ENCODE results near the gene CITED4. TPM values are rescaled to one million over a fixed set of nuclear protein-coding genes. Genes with fewer than 3 reads are reported as not detected.

The CITED4 gene
- total RNA-seq, 2 donors from 2014 or later, result 2.1 to 3.7 TPM

- Mint-ChIP-seq H3K9me3 (no peaks in the 10 kb centered on the region), H3K4me3 (no peak overlapping the region), H3K27me3 (no peaks in the 10 kb centered on the region), H3K27ac (no peak overlapping the region), H3K4me1 (no peaks in the 10 kb centered on the region), H3K36me3 (ENCODE audit: low read depth) (no peaks in the 10 kb centered on the region)
- no peak for ATAC-seq (replicated peaks)
These were observed 8.9 kb downstream of the CITED4 start for GRCh38 chr1:40853113-40853884.

DNA sequence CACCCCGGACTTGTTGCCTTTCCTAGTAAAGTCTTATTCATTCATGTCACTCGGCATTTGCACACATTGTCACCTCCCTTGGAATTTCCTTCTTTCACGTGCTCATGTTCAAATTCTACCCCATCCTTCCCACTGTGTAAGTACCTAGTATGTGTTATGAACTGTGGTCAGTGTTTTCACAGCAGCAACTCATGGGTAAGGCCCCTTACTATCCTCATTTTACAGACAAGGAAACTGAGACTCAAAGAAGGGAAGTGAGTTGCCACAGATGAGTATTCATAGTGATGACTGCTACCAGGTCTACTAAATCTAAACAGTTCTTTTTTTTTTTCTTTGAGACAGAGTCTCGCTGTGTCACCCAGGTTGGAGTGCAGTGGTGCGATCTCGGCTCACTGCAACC, 10.5 kb downstream of the CITED4 start:
- H3K27me3 Mint-ChIP-seq, result no peaks in the 10 kb centered on the region
- H3K36me3 Mint-ChIP-seq (ENCODE audit: low read depth), result no peaks in the 10 kb centered on the region
- peak; percentile 56 for ATAC-seq (replicated peaks)
- no peaks in the 10 kb centered on the region for H3K4me1 Mint-ChIP-seq
- H3K27ac Mint-ChIP-seq, result no peak overlapping the region
- no peaks in the 10 kb centered on the region for H3K9me3 Mint-ChIP-seq
- H3K4me3 Mint-ChIP-seq, result no peak overlapping the region

- no peaks in the 10 kb centered on the region for H3K4me1 Mint-ChIP-seq
- no peaks in the 10 kb centered on the region for H3K27me3 Mint-ChIP-seq
- H3K36me3 Mint-ChIP-seq (ENCODE audit: low read depth), result no peaks in the 10 kb centered on the region
- H3K9me3 Mint-ChIP-seq, result no peaks in the 10 kb centered on the region
- H3K4me3 Mint-ChIP-seq, result no peak overlapping the region
- peak overlapping the region; percentile 70 for H3K27ac Mint-ChIP-seq
- ATAC-seq (replicated peaks), result peak; percentile 84
These were observed 12.2 kb downstream of the CITED4 start for GRCh38 chr1:40849801-40850592.

- H3K9me3 Mint-ChIP-seq, result no peaks in the 10 kb centered on the region
- no peak overlapping the region for H3K4me3 Mint-ChIP-seq
- H3K4me1 Mint-ChIP-seq, result no peaks in the 10 kb centered on the region
- H3K27ac Mint-ChIP-seq, result no peak overlapping the region
- H3K27me3 Mint-ChIP-seq, result no peaks in the 10 kb centered on the region
- ATAC-seq (replicated peaks), result no peak
- H3K36me3 Mint-ChIP-seq (ENCODE audit: low read depth), result no peaks in the 10 kb centered on the region
These were observed 13.5 kb downstream of the CITED4 start for GRCh38 chr1:40848530-40849189.

DNA sequence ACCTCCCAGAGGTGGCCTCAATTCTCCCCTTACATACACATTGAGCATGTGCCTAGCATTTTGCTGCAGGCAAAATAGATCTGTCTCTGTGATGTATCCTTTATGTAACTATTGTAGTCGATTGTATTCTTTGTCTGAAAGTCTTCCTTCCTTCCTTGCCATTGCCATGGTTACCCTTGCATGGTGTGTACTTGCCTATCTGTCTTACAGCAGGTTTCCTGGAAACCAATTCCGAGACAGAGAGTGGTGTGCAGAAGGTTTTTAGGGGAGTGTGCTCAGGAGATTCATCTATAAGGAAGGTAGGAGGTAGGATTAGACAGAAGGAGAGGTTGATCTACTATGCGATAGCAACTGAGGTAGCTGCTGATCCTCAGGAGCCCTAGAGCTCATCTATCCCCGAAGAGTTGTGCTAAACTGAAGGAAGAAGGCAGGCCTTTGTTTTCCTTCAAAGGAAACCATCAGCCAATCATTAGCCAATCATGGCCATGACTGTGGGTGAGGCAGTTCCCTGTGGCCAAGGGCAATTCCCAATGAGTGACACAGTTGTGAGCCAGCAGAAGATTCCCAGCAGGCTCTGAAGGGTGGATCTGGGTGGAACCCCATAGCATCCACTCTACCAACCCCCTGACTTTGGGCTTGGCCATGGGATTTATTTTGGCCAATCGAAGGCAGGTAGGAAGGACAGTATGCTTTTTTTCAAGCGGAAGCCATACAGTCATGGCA, 15.0 kb downstream of the CITED4 start:
- H3K4me1 Mint-ChIP-seq, result no peaks in the 10 kb centered on the region
- no peak overlapping the region for H3K27ac Mint-ChIP-seq
- H3K4me3 Mint-ChIP-seq, result no peak overlapping the region
- H3K36me3 Mint-ChIP-seq (ENCODE audit: low read depth), result no peaks in the 10 kb centered on the region
- H3K9me3 Mint-ChIP-seq, result no peaks in the 10 kb centered on the region
- ATAC-seq (replicated peaks), result no peak
- H3K27me3 Mint-ChIP-seq, result no peaks in the 10 kb centered on the region

DNA sequence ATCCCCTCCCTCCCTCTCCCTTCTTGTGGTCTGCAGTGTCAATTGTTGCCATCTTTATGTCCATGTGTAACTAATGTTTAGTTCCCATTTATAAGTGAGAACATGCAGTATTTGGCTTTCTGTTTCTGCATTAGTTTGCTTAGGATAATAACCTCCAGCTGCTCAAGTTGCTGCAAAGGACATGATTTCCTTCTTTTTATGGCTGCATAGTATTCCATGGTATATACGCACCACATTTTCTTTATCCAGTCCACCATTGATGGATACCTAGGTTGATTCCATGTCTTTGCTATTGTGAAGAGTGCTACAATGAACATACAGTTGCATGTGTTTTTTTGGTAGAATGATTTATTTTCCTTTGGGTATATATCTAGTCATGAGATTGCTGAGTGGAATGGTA, 16.3 kb downstream of the CITED4 start:
- Mint-ChIP-seq H3K4me1 (no peaks in the 10 kb centered on the region), H3K4me3 (no peak overlapping the region), H3K27ac (no peak overlapping the region), H3K36me3 (ENCODE audit: low read depth) (no peaks in the 10 kb centered on the region), H3K9me3 (no peaks in the 10 kb centered on the region), H3K27me3 (no peaks in the 10 kb centered on the region)
- ATAC-seq (replicated peaks), result no peak

DNA sequence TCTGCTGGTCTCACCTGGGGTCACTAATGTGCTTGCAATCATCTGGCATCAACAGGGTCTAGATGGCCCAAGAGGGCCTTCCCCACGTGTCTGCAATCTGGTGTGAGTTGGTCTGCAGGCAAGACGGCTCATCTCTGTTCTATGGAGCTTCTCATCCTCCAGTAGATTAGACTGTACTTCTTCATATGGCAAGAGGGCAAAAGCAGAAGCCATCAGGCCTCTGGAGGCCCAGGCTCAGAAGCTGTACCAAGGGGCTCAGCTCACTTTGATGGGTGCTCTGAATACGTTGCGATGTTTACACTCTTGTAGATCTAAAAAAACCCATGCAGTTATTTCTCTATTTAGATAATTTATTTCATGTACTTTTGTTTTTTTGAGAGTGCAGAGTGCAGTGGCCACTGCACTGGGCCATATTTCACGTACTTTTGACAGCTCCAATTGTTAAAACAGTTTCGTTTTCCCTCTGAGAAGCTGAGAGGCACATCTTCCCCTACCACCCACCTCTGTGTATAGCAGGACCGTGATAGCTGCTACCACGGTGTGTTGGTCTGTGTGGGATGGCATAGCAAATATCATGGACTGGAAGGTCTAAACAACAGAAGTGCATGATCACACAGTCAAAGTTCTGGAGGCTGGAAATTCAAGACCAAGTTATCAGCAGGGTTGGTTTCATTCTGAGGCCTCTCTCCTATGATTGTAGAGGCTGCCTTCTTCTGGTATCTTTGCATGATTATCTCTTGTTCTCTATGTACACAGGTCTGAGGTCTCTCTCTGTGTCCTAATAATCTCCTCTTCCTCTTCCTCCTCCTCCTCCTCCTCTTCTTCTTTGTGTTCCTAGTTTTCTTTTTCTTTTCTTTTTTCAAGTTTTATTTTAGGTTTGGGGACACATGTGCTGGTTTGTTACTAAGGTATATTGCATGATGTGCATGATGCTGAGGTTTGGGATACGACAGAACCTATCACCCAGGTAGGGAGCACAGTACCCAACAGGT, 17.0 kb downstream of the CITED4 start:
- Mint-ChIP-seq H3K4me3 (peak overlapping the region; percentile 7), H3K4me1 (no peaks in the 10 kb centered on the region), H3K27me3 (no peaks in the 10 kb centered on the region), H3K36me3 (ENCODE audit: low read depth) (no peaks in the 10 kb centered on the region), H3K27ac (no peak overlapping the region), H3K9me3 (no peaks in the 10 kb centered on the region)
- ATAC-seq (replicated peaks), result peak; percentile 20

- Mint-ChIP-seq H3K27ac (no peak overlapping the region), H3K4me3 (no peak overlapping the region), H3K36me3 (ENCODE audit: low read depth) (no peaks in the 10 kb centered on the region), H3K27me3 (no peaks in the 10 kb centered on the region), H3K9me3 (no peaks in the 10 kb centered on the region), H3K4me1 (no peaks in the 10 kb centered on the region)
- no peak for ATAC-seq (replicated peaks)
These were observed 18.1 kb downstream of the CITED4 start for GRCh38 chr1:40844079-40844478.

- Mint-ChIP-seq H3K36me3 (ENCODE audit: low read depth) (no peaks in the 10 kb centered on the region), H3K27me3 (no peaks in the 10 kb centered on the region), H3K27ac (no peak overlapping the region), H3K9me3 (no peaks in the 10 kb centered on the region), H3K4me1 (no peaks in the 10 kb centered on the region), H3K4me3 (no peak overlapping the region)
- ATAC-seq (replicated peaks), result no peak
These were observed 19.5 kb downstream of the CITED4 start for GRCh38 chr1:40842691-40843090.

- no peak for ATAC-seq (replicated peaks)
- H3K4me3 Mint-ChIP-seq, result no peak overlapping the region
- no peaks in the 10 kb centered on the region for H3K9me3 Mint-ChIP-seq
- H3K27me3 Mint-ChIP-seq, result no peaks in the 10 kb centered on the region
- H3K27ac Mint-ChIP-seq, result no peak overlapping the region
- H3K4me1 Mint-ChIP-seq, result no peaks in the 10 kb centered on the region
- no peaks in the 10 kb centered on the region for H3K36me3 Mint-ChIP-seq (ENCODE audit: low read depth)
These were observed 20.0 kb downstream of the CITED4 start for GRCh38 chr1:40842207-40842606.

- no peaks in the 10 kb centered on the region for H3K36me3 Mint-ChIP-seq (ENCODE audit: low read depth)
- H3K27me3 Mint-ChIP-seq, result no peaks in the 10 kb centered on the region
- H3K9me3 Mint-ChIP-seq, result no peaks in the 10 kb centered on the region
- H3K4me3 Mint-ChIP-seq, result no peak overlapping the region
- H3K4me1 Mint-ChIP-seq, result no peaks in the 10 kb centered on the region
- no peak for ATAC-seq (replicated peaks)
- H3K27ac Mint-ChIP-seq, result no peak overlapping the region
These were observed 20.6 kb downstream of the CITED4 start for GRCh38 chr1:40841602-40842001.

DNA sequence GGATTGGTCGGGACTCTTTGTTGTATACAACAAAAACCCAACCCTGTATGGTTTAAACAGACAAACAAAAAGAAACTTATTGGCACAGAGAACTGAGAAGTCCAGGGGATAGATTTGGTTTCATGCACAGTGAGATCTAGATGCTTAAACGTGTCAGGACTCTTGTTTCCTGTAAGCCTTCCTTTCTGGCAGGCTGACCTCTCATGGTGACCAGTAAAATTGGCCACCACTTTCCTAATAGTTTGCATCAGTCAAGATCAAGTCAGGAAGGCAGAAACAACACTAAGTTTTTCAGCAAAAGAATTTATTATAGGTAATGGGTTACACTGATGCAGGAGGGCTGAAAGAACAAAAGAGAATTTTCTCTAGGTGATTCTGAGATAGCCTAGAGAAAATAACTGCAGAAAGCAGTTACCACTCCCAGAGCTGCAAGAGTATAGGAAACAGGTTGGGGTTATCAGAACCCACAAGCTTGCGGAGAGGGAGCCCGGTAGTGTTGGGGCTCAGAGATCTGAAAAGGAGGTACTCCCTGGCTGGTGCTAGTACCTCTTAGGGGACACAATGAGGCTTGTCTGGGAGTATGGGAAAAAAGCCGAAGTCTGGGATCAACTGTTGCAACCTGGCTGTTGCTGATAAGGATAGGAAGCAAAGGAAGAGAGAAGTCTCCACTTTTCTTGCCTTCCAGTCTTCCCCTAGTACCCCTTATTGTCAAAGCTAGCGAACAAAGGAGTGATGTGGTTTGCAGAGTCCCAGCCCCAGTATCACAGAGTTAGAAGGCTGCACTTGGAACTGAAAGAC, 21.4 kb downstream of the CITED4 start:
- Mint-ChIP-seq H3K36me3 (ENCODE audit: low read depth) (no peaks in the 10 kb centered on the region), H3K27me3 (no peaks in the 10 kb centered on the region), H3K4me3 (no peak overlapping the region), H3K4me1 (no peaks in the 10 kb centered on the region), H3K27ac (no peak overlapping the region), H3K9me3 (no peaks in the 10 kb centered on the region)
- no peak for ATAC-seq (replicated peaks)

DNA sequence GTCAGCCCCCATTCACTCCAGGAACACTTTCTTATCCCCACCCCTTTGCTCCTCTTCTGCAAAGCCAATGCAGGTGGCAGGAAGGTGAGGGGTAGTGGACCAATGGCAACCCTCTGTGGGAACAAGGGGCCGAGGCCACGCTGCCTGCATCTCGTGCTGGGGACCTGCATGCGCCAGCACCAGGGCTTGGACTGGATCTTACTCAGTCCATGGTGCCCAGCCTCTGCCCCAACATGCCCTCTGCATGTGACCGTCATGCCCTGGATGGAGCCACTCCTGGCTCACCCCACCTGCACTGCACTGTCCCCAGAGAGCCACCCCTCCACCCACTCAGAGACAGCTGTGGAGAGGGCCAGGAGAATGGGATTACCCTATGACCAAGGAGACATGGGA, 22.2 kb downstream of the CITED4 start:
- Mint-ChIP-seq H3K9me3 (no peaks in the 10 kb centered on the region), H3K36me3 (ENCODE audit: low read depth) (no peaks in the 10 kb centered on the region), H3K4me3 (no peak overlapping the region), H3K4me1 (no peaks in the 10 kb centered on the region), H3K27ac (no peak overlapping the region), H3K27me3 (no peaks in the 10 kb centered on the region)
- ATAC-seq (replicated peaks), result no peak
